Activated CD8-positive, alpha-beta T cell treated with anti-CD3 and anti-CD28 coated beads, Interleukin-2, amount 10 ng/mL, durations not matched to agents 7 days and 5 days (primary cell): ENCODE measurements around the gene PROM1. TPM values are rescaled to one million over a fixed set of nuclear protein-coding genes. Genes with fewer than 3 reads are reported as not detected.

Experiments used
- ATAC-seq: fragments of 150-1000 bp; cut with Tn5 transposase; one replicate; pipeline ENCODE4 v1.10.0; 2021; ENCODE audit warnings: moderate library complexity
- CTCF ChIA-PET: fragments of 350-600 bp; sonication (Branson Sonifier 250); formaldehyde crosslinking; loops from one replicate; lab custom pipeline; 2021; ENCODE audit warnings: antibody characterized with exemption; lab: Charles Lee
- POLR2A ChIA-PET: fragments of 350-600 bp; sonication (Branson Sonifier 250); formaldehyde crosslinking; loops from one replicate; lab custom pipeline; 2021; ENCODE audit warnings: antibody characterized with exemption; lab: Charles Lee
- DNase-seq: peaks from one replicate; pipeline ENCODE4 v3.0.0-alpha.2; 2020
- H3K27ac Mint-ChIP-seq: one replicate; pipeline ENCODE4 v1.8.0; 2021; ENCODE audit warnings: mild to moderate bottlenecking, mixed read lengths
- H3K27me3 Mint-ChIP-seq: one replicate; pipeline ENCODE4 v1.8.0; 2021; ENCODE audit warnings: low read depth, mixed read lengths
- H3K36me3 Mint-ChIP-seq: one replicate; pipeline ENCODE4 v1.8.0; 2021; ENCODE audit warnings: low read depth, mixed read lengths
- H3K4me1 Mint-ChIP-seq: one replicate; pipeline ENCODE4 v1.8.0; 2021; ENCODE audit warnings: low read depth, mixed read lengths
- H3K4me3 Mint-ChIP-seq: one replicate; pipeline ENCODE4 v1.8.0; 2021; ENCODE audit warnings: mild to moderate bottlenecking, mixed read lengths
- H3K9me3 Mint-ChIP-seq: one replicate; pipeline ENCODE4 v1.8.0; 2022; ENCODE audit warnings: mixed read lengths; ENCODE audit not compliant: insufficient read depth
- total RNA-seq, 2 experiments: library from RNA; stranded (reverse); gene quantifications; one replicate each; pipeline ENCODE4 v1.2.3, GENCODE V29; 2021

PROM1 gene
- total RNA-seq, 2 experiments from 2014 or later = not detected

DNA sequence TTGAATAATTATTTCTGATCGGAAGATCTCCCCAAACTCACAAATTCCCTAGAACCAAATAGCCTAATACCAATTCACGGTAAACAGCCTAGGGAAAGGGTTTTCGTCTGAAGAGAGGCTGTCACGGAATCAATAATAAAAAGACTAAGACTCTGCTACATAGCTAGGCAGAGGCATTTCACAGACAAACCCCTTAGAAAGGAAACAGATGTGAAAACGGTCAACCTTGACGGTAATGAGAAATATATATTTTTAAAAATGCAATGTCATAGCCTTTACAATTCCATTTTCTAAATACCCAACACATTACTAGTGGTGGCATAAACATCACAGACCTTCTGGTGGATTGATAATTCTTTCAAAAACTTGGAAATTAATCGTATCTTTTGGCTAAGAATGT lies 28.4 kb downstream of the PROM1 start:
- H3K4me1 Mint-ChIP-seq = no peaks in the 10 kb centered on the region
- no peaks in the 10 kb centered on the region for H3K36me3 Mint-ChIP-seq
- H3K4me3 Mint-ChIP-seq = no peak overlapping the region
- POLR2A ChIA-PET = no interaction called here
- H3K27ac Mint-ChIP-seq = no peak overlapping the region
- peaks cover 36% of the 10 kb centered on the region for H3K27me3 Mint-ChIP-seq
- CTCF ChIA-PET = no interaction called here
- no peak for ATAC-seq
- DNase-seq = no peak
- no peaks in the 10 kb centered on the region for H3K9me3 Mint-ChIP-seq

DNA sequence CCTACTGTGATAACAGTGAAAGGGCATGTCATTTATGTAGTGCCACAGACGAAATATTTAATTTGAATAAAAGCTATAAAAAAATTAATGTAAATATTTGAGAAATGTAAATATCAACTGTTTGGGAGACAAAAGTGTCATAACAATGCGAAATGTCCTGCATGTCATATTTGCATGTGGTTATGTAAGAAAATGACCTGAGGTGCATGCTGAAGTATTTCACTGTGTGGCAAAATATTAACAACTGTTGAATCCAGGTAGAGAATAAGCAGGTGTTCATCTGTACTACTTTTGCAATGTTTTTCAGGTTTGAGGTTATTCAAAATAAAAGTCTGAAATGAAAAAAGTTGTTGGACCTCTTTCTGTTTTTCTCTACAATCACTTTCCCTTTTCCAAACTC lies 30.9 kb downstream of the PROM1 start:
- no peak overlapping the region for H3K4me3 Mint-ChIP-seq
- no peak overlapping the region for H3K27ac Mint-ChIP-seq
- H3K27me3 Mint-ChIP-seq = peaks cover 29% of the 10 kb centered on the region
- CTCF ChIA-PET = no interaction called here
- DNase-seq (no peak), ATAC-seq (no peak)
- no peaks in the 10 kb centered on the region for H3K9me3 Mint-ChIP-seq
- no peaks in the 10 kb centered on the region for H3K4me1 Mint-ChIP-seq
- POLR2A ChIA-PET = no interaction called here
- H3K36me3 Mint-ChIP-seq = no peaks in the 10 kb centered on the region

DNA sequence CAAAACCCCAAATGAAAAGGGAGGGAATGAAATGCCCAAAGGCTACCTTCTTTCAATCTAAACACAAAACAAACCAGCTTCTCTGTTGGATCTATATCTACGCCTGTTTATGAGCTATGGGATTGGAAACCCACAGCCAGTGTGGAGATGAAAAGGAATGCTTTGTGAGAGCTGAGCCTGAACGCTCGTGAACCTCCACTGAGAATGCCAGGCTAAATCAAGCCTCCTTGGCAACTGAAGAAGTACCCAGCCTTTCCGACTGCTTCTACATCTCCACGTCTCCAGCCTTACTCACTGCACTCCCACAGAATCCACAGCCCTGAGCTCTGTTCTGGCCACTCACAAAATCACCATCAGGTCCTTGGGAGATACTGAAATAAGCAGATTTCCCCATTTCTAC lies 31.8 kb downstream of the PROM1 start:
- no peak for DNase-seq
- Mint-ChIP-seq H3K4me3 (no peak overlapping the region), H3K36me3 (no peaks in the 10 kb centered on the region), H3K27ac (no peak overlapping the region), H3K4me1 (no peaks in the 10 kb centered on the region), H3K9me3 (no peaks in the 10 kb centered on the region), H3K27me3 (peaks cover 27% of the 10 kb centered on the region)
- no peak for ATAC-seq
- ChIA-PET POLR2A (no interaction called here), CTCF (interaction anchor here (1.3 kb wide), 1 partner anchor 154 kb away, joined by 3 read pairs; no protein-coding TSS in a partner anchor)

DNA sequence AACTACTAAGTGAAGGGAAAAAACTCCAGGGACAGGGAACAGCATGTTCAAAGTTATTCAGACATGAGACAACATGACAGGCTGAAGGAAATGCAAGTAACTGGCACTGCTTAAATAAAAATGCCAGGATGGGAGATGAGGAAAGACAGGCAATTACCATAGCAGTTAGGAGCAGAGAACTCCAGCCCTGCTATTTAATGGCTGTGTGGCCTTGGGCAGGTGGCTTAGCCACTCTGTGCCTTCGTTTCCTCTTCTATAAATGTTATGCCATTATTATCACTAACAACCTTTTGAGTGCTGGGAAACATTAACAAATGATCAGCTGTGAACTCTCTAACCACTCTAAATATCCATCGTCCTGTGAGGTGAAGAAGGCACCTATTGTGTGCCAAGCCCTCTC lies 32.7 kb downstream of the PROM1 start:
- ChIA-PET CTCF (interaction anchor here (1.3 kb wide), 1 partner anchor 155 kb away, joined by 3 read pairs; no protein-coding TSS in a partner anchor), POLR2A (no interaction called here)
- ATAC-seq (no peak), DNase-seq (no peak)
- peaks cover 19% of the 10 kb centered on the region for H3K27me3 Mint-ChIP-seq
- no peak overlapping the region for H3K4me3 Mint-ChIP-seq
- H3K9me3 Mint-ChIP-seq = no peaks in the 10 kb centered on the region
- H3K4me1 Mint-ChIP-seq = no peaks in the 10 kb centered on the region
- no peak overlapping the region for H3K27ac Mint-ChIP-seq
- H3K36me3 Mint-ChIP-seq = no peaks in the 10 kb centered on the region

DNA sequence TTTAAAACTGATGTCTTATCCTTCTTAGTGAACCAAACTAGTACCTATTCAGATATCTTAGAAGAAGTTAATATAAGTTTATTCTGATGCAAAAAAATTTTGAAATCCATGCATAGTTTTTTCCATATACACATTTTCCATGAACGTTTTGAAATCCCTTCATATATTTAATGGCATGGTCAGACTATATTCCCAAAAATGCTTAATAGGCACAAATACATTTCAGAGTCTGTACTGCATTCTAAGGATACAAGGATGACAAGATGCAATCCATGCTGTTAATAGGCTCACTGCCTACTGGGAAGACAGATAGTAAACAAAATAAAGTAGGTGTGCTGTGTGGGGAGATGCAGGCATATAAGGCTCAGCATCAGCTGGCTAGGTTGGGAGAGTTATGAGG lies 33.2 kb downstream of the PROM1 start:
- Mint-ChIP-seq H3K36me3 (no peaks in the 10 kb centered on the region), H3K4me1 (no peaks in the 10 kb centered on the region), H3K27ac (no peak overlapping the region), H3K27me3 (peaks cover 14% of the 10 kb centered on the region), H3K4me3 (no peak overlapping the region), H3K9me3 (no peaks in the 10 kb centered on the region)
- ChIA-PET CTCF (no interaction called here), POLR2A (no interaction called here)
- no peak for ATAC-seq
- DNase-seq = no peak

DNA sequence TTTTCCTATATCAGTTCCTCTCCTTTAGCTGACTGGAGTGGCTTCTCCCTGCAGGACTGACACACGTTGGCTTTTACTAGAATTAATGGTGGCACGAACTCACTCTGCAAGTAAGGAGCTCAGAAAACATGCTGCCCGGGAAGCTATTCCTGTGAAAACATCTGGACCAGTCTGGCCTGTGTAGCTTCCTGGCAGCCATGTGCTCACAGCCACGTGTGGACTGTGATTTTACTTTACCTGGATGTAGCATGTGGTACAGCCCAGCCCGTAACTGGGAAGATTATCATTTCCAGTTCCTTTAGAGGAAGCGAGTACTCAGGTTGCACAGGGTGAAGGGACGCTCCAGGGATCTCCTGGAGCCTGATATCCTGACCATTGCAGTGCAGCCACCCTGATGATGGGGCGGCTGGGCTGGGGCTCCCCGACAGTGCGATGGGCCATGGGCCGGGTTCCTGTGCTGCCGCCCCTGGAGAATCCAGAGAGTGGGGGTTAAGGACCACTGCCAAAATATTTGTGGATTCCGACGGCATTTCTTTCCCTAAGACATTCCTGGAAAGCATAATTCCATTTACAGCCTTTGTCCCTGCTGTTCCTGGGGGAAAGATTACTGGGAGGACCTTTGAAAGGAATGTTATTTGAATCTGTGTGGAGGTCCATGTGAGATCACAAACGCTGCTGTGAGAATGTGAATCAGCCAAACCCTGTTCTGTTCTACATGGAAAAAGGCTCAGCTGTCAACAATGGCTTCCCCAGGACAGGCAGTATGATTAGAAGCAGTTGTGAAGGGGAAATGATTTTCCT lies 35.0 kb downstream of the PROM1 start:
- ATAC-seq (no peak), DNase-seq (no peak)
- Mint-ChIP-seq H3K36me3 (no peaks in the 10 kb centered on the region), H3K27ac (no peak overlapping the region), H3K4me3 (no peak overlapping the region), H3K27me3 (no peaks in the 10 kb centered on the region), H3K9me3 (no peaks in the 10 kb centered on the region), H3K4me1 (no peaks in the 10 kb centered on the region)
- ChIA-PET CTCF (interaction anchor here (1.5 kb wide), 1 partner anchor 43 kb away, joined by 3 read pairs; no protein-coding TSS in a partner anchor), POLR2A (no interaction called here)

DNA sequence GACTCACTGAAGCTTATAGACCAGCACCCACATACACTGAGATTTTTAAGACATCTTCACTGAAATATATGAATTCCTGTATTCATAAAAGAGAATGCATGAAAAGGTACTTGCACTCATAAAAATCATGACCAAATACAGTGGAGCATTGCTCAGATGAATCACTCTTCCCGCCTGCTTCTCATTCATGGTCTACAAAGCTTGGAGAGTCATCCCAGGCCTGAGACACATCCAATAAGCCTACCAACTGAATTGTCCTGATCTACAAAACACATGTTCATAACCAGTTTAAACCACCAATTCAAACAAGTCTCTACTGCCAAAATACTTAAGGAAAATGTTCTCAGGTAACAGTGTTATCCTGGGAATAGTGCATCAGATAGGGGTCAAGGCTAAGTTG lies 38.1 kb downstream of the PROM1 start:
- H3K9me3 Mint-ChIP-seq = no peaks in the 10 kb centered on the region
- ChIA-PET CTCF (no interaction called here), POLR2A (no interaction called here)
- no peaks in the 10 kb centered on the region for H3K36me3 Mint-ChIP-seq
- H3K27me3 Mint-ChIP-seq = no peaks in the 10 kb centered on the region
- H3K4me1 Mint-ChIP-seq = no peaks in the 10 kb centered on the region
- H3K27ac Mint-ChIP-seq = no peak overlapping the region
- no peak for ATAC-seq
- no peak overlapping the region for H3K4me3 Mint-ChIP-seq
- DNase-seq = no peak

DNA sequence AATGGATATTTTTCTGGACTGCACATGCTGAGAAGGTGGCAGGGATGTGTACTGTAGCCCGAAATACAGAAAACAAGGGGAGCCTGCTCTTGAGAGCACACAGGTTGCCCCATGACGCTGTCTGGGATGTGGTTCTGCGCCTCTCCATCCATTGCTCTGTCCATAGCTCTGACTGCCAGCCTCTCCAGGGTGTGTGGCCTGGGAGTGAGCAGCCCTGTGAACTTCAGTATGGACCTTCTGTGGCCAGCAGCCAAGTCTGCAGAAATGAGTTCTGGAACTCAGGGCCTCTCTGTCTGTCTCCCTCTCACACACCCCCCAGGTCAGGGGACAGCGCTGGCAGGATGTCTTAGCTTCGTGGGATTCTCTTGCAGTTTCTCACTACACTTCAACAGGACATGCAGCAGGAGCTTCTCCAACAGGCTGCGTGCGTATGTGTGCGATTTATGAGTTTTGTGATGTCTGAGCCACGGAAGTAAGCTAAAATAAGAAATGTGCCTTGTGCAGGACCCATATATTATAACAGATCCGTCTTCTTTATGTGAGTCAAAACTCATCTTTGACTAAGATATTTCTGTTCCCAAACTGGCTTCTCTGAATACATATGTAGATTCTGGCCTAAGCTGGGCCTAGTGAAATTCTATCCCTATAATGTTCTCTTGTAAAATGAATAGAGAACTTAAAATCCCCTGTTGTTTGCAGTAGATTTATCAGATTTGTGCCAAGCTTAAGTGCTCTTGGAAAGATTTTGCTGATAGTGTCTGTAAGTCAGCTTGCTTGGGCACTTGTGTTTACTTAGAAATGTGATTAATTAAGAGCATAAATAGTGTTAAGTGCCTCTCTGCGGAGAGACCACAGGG lies 40.0 kb downstream of the PROM1 start:
- ChIA-PET CTCF (no interaction called here), POLR2A (interaction anchor here (0.5 to 0.6 kb wide), 2 partner anchors 28 to 146 kb away, joined by 3 to 6 read pairs; no protein-coding TSS in a partner anchor)
- ATAC-seq (no peak), DNase-seq (no peak)
- Mint-ChIP-seq H3K9me3 (no peaks in the 10 kb centered on the region), H3K4me1 (no peaks in the 10 kb centered on the region), H3K27me3 (no peaks in the 10 kb centered on the region), H3K27ac (no peak overlapping the region), H3K36me3 (no peaks in the 10 kb centered on the region), H3K4me3 (no peak overlapping the region)

DNA sequence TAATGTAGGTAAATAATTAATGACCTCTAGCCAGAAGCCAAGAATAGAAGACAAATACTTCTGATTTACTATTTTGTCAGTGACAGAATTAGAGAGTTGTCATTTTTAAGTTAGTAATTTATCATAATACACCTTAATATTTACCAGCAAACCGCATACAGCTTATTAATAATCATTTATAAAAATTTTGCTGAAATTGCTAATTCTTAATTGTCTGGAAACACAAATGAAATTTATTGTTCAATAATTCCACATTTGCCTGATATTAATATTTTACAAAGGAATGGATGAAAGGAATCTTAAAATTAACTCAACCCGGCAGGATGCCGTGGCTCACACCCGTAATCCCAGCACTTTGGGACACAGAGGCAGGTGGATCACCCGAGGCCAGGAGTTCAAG lies 44.7 kb downstream of the PROM1 start:
- Mint-ChIP-seq H3K4me3 (no peak overlapping the region), H3K9me3 (no peaks in the 10 kb centered on the region)

DNA sequence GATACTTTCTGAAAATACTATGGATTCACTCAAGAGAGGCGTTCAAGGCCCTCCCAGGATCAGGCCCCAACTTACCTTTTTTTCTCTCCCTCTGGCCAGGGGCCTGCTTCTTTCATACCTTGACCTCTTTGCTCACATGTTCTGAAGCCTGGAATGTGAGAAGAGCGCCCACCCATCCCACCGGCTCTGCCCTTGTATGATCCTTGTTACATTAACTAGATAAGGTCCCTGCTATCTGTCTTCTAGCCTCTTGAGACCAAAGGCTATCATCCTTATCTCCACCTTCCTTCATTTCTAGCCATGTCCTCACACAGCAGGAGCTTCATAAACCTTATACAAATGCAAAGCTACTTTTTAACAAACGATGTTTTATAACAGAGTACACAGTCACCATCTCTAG lies 45.9 kb downstream of the PROM1 start:
- peaks cover 8% of the 10 kb centered on the region for H3K27me3 Mint-ChIP-seq
- POLR2A ChIA-PET = no interaction called here
- no peaks in the 10 kb centered on the region for H3K9me3 Mint-ChIP-seq
- CTCF ChIA-PET = no interaction called here
- H3K27ac Mint-ChIP-seq = no peak overlapping the region
- no peaks in the 10 kb centered on the region for H3K4me1 Mint-ChIP-seq
- no peak overlapping the region for H3K4me3 Mint-ChIP-seq
- ATAC-seq = no peak
- no peak for DNase-seq
- H3K36me3 Mint-ChIP-seq = no peaks in the 10 kb centered on the region

More for the DNA sequence above, 44.7 kb downstream of the PROM1 start:
- ChIA-PET CTCF (no interaction called here), POLR2A (no interaction called here)
- H3K27me3 Mint-ChIP-seq = peaks cover 8% of the 10 kb centered on the region
- no peaks in the 10 kb centered on the region for H3K36me3 Mint-ChIP-seq
- no peak overlapping the region for H3K27ac Mint-ChIP-seq
- ATAC-seq = no peak
- no peaks in the 10 kb centered on the region for H3K4me1 Mint-ChIP-seq
- no peak for DNase-seq

DNA sequence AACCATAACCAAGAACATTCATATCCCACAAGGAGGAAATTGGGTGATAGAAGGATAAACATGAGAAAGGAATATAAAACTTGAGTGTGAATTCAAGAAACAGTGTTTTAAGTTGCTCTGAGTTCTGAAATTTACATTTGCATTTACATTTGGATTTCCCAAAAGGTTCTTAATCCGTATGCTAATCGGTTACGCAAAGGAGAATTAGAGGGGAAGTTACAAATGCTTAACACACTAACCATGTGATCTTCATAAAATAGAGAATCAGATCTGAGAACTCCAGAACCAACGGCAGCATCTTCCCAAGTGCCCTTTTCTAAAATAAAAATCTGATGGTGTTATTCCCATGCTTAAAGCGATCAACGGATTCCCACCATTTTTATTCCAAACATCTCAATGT lies 48.0 kb downstream of the PROM1 start:
- Mint-ChIP-seq H3K4me1 (no peaks in the 10 kb centered on the region), H3K27ac (no peak overlapping the region), H3K36me3 (no peaks in the 10 kb centered on the region), H3K9me3 (no peaks in the 10 kb centered on the region), H3K4me3 (no peak overlapping the region), H3K27me3 (peaks cover 8% of the 10 kb centered on the region)
- ATAC-seq (no peak), DNase-seq (no peak)
- CTCF ChIA-PET = no interaction called here
- POLR2A ChIA-PET = no interaction called here
